Measurements from ENCODE around the gene DUSP8.
"Not testable (repeated sequence)": the region's sequence is repeated elsewhere in the genome, so short reads cannot be mapped to it uniquely, and the experiment has no call there.

DUSP8 gene, protein sequence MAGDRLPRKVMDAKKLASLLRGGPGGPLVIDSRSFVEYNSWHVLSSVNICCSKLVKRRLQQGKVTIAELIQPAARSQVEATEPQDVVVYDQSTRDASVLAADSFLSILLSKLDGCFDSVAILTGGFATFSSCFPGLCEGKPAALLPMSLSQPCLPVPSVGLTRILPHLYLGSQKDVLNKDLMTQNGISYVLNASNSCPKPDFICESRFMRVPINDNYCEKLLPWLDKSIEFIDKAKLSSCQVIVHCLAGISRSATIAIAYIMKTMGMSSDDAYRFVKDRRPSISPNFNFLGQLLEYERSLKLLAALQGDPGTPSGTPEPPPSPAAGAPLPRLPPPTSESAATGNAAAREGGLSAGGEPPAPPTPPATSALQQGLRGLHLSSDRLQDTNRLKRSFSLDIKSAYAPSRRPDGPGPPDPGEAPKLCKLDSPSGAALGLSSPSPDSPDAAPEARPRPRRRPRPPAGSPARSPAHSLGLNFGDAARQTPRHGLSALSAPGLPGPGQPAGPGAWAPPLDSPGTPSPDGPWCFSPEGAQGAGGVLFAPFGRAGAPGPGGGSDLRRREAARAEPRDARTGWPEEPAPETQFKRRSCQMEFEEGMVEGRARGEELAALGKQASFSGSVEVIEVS

DNA sequence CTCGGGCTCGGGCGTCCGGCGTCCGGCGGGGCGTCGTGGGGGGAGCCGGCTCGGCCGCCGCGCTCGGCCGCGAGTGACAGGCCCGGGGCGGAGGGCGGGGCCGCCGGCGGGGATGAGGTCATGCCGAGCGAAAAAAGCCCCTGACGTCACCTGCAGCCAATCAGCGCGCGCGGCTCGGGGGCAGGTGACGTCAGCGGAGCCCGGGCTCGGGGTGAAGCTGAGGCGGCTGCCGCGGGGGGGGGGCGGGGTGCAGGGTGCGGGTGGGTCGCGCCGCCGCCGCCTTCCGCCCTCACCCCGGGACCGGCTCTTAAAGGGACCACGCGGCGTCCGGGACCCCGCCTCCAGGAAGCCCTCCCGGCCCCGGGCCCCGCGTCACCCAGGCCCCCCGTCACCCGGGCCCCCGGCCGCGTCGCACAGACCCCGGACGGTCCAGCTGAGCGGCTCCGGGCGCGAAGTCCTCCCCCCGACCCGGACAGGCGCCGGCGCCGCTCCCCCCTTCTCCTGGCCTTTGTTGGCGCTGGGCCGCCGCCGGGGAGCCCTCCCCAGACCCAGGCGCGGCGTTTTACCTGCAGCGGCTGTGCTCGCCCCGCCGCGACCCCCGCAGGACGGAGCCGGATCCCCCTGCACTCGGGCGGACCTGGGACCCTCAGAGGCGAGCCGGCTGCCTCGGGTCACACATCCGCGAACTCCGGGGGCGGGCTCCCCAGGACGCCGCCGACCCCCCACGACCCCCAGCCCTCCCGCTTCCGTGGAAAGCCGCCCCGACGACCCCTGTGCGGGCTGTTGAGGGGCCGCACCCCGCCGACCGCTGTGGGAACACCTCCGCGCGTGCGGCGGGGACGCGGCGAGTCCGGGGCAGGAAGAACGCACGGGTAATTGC is at the start of gene DUSP8:
DUSP8 (minus strand) TSS at position 75 of the 880 bp plus-strand sequence. CDS start 6,445 bp downstream, outside the sequence.
- DNase-seq (ENCODE audit: low spot score) = peak; percentile 94

DNA sequence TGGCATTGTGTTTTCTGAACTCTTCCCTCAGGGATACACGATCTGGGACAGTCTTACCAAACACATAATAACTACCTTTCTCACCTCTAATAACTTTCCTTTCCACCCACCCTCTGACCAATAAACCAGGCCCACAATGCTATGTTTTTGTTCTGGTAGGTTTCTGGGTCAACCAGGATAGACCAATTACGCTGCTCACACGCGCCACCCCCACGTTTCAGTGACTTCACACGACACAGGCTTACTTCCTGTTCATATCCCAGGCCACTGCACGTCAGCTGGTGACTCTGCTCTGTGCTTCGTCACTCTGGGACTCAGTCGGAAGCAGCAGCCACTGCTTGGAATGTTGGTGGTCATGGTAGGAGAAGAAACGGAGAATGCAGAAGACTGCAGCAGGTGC is 47.4 kb upstream of the DUSP8 start:
- DNase-seq (ENCODE audit: low spot score) = peak; percentile 11

DNA sequence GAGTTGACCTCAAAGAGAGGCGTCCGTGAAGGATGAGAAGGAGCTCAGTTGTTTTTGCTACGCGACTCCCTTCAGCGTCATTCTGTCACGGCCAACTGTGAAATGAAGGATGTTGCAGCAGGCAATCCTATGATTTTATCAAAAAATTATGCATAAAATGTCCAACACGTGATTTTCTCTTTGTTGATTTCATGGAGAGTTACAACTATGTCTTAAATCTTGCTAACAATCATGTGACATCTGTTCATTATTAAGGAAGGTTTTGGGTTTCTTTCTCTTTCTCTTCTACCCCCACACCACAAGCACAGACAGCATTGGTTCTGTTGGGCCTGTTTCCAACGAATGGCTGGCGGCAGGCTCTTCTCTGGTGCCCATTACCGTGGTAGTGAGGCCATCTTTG is 46.2 kb upstream of the DUSP8 start:
- no peak for DNase-seq (ENCODE audit: low spot score)

DNA sequence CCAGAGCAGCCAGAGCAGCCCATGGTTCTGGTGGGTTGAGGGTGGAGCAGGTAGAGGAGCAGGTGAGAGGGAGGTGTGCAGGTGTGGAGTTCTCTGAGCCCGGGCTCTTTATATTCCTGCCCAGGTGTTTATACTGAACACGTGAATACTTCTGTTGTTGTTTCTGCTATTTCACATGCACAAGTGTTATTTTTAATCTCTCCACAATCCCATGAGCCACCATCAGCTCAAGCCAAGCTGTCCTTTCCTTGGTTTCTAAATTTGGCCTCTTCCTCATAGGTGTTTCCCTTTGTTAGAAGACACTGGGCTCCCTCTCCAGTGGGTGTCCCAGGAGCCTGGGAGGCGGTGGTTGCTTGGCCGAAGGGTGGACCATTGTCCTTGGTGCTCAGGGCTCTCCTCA is 36.3 kb upstream of the DUSP8 start, which contains the start of gene KRTAP5-3:
KRTAP5-3 (minus strand) TSS at position 101 of the 400 bp plus-strand sequence; CDS start at position 23, 78 bp downstream.
- no peak for DNase-seq (ENCODE audit: low spot score)

DNA sequence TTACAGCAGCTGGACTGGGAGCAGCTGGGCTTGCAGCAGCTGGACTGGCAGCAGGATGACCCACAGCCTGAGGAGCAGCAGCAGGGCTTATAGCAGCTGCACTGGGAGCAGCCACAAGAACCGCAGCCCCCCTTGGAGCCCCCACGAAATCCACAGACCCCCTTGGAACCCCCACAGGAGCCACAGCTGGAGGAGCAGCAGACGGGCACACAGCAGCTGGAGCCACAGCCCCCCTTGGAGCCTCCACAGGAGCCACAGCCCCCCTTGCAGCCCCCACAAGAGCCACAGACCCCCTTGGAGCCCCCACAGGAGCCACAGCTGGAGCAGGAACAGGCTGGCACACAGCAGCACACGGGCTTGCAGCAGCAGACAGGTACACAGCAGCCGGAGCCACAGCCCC is 35.8 kb upstream of the DUSP8 start:
- DNase-seq (ENCODE audit: low spot score) = not testable (repeated sequence)

DNA sequence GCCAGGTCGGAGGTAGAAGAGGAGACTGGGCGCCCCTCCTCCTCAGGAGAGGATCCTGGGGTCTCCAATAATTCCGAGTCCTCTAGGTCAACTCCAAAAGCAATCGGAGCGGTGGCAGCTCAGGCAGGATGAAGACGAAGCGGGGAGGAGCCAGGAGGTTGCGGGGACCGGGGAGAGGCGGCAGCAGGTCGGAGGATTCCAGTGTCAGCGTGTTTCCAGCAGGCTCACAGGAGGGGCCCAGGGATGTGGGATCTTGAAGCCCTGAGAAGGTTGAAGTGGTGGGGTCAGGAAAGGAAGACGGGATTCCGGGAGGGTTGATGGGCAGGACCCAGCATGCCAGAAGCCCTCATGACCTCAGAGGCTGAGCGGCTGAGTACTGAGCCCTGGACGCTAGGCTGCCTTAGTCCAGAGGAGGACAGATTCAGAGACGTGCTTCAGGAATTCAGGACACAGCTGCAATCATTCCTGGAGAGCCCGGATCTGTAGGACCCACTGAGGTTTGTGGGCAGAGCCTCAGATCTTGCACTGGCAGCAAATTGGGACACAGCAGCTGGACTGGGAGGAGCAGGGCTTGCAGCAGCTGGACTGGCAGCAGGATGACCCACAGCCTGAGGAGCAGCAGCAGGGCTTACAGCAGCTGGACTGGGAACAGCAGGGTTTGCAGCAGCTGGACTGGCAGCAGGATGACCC is 35.2 kb upstream of the DUSP8 start:
- not testable (repeated sequence) for DNase-seq (ENCODE audit: low spot score)

DNA sequence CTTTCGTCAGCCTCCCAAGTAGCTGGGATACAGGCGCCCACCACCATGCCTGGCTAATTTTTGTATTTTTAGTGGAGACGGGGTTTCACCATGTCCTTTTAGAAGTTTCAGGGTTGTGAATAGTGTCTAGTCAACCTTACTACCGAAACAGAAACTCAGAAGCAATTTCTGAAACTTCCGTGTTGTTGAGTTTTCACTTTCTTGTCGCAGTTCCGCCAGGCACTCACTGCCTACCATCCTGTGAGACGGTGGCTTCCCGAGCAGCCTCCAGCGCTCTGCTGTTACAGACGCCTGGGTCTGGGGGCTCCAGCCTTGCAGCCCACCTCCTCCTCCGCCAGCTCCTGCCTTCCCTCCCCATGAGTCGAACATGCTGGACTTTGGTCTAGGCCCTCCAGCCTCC is 33.9 kb upstream of the DUSP8 start:
- DNase-seq (ENCODE audit: low spot score) = peak; percentile 28

DNA sequence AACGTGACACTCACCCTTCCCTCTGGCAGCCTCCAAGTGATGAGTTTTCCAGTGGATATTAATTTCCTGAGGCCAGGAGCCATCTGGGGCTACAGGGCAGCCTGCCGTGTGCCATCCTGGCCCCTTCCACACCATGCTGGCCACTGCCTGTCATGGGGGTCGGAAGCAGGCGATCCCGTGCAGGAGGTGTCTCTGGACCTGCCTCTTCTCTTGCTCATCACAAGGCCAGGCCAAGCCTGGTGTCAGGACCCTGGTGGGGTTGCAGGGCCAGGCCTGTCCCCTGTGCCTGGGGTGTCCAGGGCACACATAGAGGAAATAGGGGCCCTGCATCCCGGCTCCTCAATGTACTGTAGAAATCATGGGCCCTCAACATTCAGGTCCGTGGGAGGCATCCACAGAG is 32.6 kb upstream of the DUSP8 start:
- DNase-seq (ENCODE audit: low spot score) = no peak

DNA sequence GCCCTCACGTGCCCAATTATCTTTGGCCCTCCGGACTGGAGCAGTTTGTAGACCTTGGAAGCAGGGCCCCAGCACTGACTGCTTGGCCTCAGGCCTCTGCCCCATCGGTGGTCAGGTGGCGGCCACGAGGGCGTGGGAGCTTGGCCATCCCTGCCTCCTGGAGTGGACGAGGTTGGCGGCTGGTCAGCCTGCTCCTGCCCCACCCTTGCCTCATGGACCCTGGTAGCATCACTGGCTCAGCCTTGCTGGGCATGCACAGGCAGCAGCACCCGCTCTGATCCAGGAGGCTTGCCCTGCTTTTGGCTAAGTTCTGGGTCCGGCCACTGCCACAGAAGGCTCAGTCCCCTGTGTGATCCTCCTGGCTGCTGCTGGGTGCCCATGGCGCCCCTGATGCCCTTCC is 32.1 kb upstream of the DUSP8 start:
- no peak for DNase-seq (ENCODE audit: low spot score)

DNA sequence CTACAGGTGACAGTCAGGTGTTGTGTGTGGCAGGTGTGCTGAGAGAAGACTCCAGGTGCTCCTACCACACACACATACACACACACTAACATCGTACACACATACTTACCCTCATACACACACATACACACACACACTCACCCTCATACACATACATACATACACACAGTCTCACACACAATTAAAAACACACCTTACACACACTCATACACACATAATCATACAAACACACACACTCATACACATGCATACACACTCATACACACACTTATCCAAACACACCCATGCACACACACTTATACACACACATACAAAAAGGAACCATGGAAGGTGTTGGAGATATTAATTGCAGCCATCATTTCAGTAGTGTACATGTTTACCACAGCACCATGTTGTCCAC is 31.6 kb upstream of the DUSP8 start:
- DNase-seq (ENCODE audit: low spot score) = no peak

DNA sequence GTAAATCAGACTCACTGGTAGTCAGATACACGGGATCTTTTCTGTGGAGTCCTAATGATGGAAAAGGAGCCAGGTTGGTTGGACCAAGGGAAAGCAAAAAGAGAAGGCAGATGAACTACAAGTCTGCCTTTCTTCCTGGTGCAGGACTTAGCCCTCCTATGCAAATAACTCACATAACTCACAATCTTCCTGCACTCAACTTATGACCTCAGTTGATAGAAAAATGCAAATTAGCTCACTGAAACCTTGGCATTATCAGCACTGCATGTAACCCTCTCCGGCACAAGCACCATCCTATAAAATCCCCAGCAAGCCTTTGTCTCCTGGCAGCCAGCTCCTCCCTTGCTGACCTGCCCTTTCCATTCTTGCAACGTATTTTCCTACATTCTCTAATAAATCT is 29.6 kb upstream of the DUSP8 start:
- not testable (repeated sequence) for DNase-seq (ENCODE audit: low spot score)

DNA sequence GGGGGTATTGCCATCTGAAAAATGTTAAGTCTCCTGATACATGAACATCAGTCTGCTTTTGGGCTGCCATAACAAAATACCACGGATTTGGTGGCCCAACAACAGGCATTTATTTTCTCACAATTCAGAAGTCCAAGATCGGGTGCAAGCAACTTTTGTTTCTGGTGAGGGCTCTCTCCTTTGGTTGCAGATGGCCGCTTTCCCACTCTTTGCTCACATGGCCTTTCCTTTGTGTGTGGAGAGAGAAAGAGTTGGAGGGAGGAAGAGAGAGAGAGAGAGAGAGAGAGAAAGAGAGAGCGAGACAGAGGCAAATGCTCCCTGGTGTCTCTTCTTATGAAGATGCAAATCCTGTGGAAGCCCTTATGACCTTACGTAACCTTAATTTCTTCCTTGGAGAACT is 28.6 kb upstream of the DUSP8 start:
- no peak for DNase-seq (ENCODE audit: low spot score)

DNA sequence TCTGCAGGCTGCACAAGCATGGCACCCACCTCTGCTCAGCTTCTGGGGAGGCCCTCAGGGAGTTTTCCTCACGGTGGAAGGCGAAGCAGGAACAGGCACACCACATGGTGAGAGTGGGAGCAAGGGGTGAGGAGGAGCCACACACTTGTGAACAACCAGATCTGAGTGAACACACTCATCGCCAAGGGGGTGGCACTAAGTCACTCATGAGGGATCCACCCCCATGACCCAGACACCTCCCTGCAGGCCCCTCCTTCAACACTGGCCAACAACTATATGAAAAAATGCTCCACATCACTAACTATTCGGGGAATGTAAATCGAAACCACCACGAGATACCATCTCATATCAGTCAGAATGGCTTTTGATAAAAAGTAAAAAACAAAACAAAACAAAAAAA is 26.7 kb upstream of the DUSP8 start:
- peak; percentile 41 for DNase-seq (ENCODE audit: low spot score)

DNA sequence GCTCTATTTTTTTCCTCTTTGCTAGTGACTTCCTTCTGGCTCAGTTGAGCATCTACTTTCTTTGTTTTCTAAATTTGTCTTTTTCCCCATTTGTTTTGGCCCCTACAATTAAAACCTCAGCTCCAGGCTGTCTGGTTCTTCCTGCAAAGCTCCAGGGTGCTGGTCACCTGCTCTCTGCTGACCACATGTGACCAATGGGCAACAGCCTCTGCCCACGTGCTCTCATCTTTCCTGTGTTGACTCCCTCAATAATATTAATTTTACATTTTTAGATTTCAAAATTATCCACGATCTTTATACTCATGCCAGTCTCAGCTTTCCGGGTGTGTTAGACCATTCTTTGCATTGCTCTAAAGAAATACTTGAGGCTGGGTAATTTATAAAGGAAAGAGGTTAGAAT is 26.3 kb upstream of the DUSP8 start:
- DNase-seq (ENCODE audit: low spot score) = not testable (repeated sequence)

DNA sequence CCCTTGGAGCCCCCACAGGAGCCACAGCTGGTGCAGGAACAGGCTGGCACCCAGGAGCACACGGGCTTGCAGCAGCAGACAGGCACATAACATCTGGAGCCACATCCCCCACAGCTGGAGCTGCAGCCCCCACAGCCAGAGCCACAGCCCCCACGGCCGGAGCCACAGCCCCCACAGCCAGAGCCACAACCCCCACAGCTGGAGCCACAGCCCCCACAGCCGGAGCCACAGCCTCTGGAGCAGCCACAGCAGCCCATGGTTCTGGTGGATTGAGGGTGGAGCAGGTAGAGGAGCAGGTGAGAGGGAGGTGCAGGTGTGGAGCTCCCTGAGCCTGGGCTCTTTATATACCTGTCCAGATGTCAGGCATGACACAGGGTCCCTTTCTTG is 25.9 kb upstream of the DUSP8 start, which contains the start of gene KRTAP5-2:
KRTAP5-2 (minus strand) TSS at position 301 of the 387 bp plus-strand sequence; CDS start at position 257, 44 bp downstream.
- DNase-seq (ENCODE audit: low spot score) = no peak

DNA sequence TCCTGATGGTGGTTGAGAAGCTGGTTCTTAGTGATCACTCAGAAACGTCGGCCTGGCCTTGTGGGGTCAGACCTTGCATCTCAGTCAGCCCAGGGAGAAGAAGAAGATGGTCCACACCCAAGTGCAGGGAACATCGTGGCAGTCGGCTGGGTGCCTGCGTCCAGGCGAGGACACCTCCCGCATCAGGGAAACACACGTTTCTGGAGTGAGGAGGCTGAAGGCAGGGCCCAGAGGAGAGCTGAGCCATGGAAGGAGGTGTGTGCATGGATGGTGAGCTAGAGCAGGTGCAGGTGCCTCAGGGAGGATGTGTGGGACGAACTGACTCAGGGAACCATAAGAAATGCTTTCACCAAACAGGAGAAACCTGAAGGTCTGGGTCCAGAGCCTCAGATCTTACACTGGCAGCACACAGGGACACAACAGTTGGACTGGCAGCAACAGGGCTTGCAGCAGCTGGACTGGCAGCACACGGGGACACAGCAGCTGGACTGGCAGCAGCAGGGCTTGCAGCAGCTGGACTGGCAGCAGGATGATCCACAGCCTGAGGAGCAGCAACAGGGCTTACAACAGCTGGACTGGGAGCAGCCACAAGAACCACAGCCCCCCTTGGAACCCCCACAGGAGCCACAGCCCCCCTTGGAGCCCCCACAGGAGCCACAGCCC is 25.4 kb upstream of the DUSP8 start:
- no peak for DNase-seq (ENCODE audit: low spot score)

DNA sequence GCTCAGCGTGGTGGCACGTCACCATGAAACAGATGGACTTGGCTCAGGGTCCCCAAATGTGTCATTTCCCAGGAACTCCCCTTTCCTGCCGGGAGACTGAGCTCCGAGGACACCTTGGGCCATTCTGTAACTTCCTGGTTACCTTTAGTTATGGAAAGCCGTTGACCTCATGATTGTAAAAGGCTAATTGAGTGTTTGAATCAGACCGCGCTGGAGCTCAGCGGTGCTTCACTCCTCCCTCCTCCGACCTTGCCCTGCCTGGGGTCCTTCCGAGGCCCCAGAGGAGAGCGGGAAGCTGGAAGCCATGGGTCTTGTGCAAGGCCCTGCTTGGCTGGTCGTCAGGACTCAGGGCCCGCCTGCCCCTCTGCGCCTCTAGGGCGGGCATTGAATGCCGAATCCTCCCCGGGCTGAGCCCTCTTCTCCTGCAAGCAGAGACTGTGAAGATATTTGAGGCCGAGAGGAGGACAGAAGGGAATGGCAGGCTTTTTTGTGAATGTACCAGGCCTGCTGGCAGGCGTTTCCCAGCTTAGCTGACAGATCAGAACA is 24.6 kb upstream of the DUSP8 start:
- not testable (repeated sequence) for DNase-seq (ENCODE audit: low spot score)

DNA sequence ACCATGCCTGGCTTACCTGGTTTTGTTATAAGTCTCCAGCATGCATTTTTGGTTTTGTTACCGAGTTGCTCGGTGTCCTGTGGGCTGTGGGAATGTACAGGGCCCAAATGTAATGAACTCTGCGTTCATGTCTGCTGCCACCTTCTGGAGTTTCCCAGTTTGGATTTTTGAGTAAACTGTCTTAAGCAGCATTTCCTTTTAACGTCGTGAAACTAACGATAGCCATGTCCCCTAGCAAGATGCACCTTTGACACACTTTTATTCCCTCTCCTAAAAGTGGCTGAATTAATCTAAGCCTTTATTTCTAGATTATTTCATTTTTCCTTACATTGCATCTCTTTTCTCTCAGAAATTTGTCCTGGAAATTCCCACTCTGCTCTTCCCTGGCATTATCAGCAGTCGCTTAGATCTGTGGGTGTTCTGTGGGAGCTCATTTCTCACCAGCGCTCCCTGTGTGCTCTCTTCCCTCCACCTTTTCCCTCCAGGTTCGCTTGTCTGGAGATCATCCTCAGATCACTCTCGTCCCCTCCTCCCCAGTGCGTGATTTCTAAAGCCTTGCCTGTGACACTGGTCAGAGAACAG is 24.0 kb upstream of the DUSP8 start:
- DNase-seq (ENCODE audit: low spot score) = not testable (repeated sequence)

DNA sequence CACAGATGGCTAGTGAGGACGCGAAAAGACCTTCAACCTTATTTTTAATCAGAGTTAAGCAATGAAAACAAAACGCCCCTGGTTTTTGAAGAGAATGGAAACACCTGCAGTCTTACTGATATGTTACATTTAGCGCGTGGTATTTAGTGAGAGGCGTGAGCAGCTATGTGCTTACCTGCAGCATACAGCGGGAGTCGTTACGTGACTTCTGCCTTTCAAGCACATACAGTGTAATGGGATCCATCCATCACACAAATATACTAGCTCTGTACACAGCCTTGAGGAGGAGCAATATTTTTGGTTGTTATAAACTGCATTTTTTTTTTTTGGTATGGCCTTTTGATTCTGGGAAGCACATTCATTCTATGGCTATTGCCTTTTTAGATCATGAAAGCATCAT is 20.6 kb upstream of the DUSP8 start:
- DNase-seq (ENCODE audit: low spot score) = no peak

DNA sequence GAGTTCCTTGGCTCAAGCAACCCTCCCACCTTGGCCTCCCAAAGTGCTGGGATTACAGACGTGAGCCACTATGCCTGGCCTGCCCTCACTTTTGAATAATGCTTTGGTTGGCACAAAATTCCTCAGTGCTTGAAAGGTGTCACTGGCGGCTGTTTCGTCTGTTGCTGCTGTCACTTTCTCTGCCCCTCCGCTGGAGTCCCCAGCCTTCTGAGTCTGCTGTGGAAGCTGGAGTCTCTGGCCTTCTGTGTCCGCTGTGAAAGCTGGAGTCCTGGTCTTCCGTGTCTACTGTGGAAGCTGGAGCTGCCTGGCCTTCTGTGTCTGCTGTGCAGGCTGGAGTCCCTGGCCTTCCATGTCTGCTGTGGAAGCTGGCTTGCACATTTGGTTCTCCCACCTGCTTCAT is 17.9 kb upstream of the DUSP8 start:
- DNase-seq (ENCODE audit: low spot score) = no peak
